HG03097 (cell line): Measurements from ENCODE around the gene RTBDN.

ENCODE experiments used
- ATAC-seq: cut with Tn5 transposase; IDR thresholded peaks from one replicate; pipeline ENCODE4 v1.9.1; 2021; ENCODE audit not compliant: unreplicated experiment, low FRiP score

Gene RTBDN

DNA sequence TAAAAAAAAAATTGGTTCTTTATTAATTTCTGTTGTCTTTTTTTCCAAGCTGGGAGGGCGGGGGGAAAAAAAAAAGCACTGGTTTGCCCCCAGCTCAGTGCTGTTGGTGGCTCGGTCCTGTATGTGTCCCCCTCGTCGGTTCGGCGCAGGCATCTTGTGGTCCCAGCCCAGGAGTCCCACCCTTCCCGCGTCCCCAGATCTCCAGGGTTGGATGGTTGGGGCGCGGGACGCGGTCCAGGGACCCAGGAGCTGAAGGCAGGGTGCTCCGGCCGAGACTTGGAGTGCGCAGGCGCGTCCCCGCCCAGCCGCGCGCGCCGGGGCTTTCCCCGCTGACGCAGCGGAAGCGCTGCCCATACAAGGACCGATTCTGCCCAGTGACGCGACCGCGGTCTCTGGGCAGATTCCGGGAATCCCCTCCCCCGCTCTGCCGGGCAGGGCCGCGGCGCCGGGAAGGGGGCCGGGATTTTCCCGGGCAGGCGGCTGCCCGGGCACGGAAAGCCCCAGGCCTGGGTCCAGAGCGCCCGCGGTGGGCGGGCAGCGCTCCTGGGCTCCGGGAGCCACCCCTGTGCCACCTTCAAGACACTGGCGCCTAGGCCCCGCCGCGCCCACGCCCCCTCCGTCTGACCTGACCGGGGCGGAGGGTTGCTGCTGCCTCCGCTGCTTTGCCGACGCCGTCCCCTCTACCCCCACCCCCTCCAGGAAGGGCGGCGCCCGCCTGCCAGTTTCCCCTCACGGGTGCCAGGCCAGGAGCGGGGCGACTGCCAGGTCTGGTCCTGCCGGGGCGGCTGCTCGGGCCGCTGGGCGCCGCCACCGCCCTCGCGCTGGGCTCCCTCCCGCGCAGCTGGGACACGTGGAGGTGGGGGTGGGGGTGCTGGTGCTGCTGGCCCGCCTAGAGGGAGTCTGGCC lies 40.8 kb downstream of the RTBDN start:
- peak; percentile 33 for ATAC-seq

DNA sequence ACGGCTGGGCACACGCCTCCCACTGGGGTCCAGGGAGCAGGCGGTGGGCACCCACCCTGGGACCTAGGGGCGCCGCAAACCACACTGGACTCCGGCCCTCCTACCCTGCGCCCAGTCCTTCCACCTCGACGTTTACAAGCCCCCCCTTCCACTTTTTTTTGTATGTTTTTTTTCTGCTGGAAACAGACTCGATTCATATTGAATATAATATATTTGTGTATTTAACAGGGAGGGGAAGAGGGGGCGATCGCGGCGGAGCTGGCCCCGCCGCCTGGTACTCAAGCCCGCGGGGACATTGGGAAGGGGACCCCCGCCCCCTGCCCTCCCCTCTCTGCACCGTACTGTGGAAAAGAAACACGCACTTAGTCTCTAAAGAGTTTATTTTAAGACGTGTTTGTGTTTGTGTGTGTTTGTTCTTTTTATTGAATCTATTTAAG lies 41.5 kb downstream of the RTBDN start:
- no peak for ATAC-seq

DNA sequence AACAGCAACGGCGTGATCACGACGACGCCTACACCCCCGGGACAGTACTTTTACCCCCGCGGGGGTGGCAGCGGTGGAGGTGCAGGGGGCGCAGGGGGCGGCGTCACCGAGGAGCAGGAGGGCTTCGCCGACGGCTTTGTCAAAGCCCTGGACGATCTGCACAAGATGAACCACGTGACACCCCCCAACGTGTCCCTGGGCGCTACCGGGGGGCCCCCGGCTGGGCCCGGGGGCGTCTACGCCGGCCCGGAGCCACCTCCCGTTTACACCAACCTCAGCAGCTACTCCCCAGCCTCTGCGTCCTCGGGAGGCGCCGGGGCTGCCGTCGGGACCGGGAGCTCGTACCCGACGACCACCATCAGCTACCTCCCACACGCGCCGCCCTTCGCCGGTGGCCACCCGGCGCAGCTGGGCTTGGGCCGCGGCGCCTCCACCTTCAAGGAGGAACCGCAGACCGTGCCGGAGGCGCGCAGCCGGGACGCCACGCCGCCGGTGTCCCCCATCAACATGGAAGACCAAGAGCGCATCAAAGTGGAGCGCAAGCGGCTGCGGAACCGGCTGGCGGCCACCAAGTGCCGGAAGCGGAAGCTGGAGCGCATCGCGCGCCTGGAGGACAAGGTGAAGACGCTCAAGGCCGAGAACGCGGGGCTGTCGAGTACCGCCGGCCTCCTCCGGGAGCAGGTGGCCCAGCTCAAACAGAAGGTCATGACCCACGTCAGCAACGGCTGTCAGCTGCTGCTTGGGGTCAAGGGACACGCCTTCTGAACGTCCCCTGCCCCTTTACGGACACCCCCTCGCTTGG lies 42.1 kb downstream of the RTBDN start:
- no peak for ATAC-seq

DNA sequence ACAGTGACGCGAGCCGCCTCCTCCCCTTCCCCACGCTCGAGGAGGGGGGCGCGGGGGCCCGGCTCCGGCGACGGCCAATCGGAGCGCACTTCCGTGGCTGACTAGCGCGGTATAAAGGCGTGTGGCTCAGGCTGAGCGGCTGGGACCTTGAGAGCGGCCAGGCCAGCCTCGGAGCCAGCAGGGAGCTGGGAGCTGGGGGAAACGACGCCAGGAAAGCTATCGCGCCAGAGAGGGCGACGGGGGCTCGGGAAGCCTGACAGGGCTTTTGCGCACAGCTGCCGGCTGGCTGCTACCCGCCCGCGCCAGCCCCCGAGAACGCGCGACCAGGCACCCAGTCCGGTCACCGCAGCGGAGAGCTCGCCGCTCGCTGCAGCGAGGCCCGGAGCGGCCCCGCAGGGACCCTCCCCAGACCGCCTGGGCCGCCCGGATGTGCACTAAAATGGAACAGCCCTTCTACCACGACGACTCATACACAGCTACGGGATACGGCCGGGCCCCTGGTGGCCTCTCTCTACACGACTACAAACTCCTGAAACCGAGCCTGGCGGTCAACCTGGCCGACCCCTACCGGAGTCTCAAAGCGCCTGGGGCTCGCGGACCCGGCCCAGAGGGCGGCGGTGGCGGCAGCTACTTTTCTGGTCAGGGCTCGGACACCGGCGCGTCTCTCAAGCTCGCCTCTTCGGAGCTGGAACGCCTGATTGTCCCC lies 42.9 kb downstream of the RTBDN start, which contains the start of gene JUNB:
Gene JUNB (plus strand): TSS at position 142 of the 706 bp plus-strand sequence. CDS start 286 bp downstream, at position 428.
- peak; percentile 32 for ATAC-seq

DNA sequence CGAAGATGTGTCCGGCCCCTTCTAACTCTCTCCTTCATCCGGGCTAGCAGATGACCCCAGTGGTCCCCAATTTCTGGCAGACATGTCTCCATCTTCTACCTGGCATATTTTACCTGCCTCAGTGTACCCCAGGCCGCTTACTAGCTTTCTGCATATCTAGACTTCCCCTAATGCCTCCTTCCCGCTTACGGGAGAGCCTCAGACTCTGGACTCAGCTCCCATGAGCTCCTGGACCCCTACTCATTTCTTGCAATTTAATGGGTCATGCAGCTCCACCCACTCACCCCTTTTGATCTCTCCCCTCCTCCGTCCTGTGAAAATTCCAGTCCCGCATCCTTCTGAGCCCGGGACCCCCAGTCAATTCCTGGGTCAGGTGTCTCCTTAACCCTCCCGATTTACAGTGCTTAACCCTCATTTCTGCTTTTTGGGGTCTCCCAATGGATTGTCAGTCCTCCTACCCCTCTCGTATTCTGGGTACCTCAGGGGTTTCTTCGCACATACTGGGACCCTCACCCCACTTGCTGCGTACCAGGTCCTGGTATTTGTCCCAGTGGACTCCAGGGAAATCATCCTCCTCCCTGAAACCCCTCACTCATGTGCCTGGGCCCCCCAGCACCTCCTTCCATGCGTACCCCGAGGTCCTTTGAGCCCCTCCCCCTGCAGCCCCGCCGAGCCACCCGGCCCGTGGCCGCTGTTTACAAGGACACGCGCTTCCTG lies 43.6 kb downstream of the RTBDN start:
- ATAC-seq = no peak

DNA sequence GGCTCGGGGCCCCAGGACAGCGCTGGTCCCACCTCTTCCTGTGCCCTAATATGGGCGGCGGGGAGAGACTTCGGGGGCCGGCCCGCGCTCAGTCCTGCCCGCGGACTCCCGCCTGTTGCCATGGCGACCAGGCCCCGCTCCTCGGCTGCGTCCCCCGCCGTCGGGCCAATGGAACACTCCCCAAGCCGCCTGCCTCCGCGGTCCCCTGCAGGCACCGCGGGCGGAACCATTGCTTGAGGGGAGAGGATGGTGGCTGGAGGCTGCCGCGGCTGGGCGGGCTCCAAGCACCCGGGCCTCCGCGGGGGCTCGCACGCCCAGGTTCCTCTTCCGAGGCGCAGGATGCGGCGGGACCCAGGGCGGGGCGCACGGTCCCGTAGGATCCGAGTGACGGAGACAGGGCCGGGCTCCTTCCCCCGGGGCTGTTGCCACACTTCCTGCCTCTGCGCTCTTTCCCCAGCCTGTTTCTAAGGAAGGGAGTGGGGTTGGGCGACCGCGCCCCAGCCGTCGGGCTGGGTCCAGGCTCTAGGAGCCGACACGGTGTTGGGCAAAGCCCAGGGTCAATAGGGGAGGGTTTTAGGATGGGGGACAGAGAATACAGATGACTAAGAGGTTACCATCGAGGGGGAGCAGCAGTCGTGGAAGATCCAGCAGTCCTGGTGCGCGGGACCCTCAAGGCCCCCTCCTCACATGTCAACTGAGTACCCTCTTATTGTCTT lies 44.3 kb downstream of the RTBDN start:
- ATAC-seq = peak; percentile 29

DNA sequence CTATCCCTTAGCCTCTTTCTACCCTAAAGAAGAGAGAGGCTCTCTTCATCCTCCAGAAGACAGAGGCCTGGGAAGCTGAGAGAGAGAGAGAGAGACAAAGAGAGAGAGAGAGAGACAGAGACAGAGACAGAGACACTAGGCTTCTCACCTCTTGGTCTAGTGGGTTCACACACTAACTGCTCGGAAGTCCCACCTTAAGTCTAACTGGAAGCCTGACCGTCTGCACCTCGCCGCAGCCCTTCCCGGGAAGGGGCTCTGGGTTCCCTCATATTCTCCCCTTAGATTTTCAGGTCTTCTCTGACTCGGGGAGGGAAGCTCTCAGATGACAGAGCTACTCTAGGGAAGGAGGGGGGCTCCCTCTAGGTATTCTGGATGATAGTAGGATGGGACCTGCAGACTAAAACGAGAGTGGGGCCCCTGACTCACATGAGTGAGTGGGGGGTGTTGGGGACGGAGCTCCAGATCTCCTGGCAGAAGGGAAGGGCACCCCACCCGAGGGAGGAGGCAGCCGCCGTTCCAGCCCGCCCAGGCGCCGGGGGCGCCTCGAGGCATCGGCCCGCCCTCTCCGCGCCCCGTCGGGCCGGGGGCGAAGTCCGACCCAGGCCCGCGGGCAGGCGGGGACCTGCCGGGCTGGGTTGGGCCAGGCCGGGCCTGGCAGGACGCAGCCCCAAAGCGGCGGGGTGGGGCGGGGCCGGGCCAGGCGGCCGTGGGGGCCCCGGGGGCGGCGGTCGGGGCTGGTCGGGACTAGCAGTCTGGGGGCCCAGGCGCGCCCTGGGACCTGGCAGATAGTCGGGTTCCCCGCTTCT lies 45.1 kb downstream of the RTBDN start:
- no peak for ATAC-seq

DNA sequence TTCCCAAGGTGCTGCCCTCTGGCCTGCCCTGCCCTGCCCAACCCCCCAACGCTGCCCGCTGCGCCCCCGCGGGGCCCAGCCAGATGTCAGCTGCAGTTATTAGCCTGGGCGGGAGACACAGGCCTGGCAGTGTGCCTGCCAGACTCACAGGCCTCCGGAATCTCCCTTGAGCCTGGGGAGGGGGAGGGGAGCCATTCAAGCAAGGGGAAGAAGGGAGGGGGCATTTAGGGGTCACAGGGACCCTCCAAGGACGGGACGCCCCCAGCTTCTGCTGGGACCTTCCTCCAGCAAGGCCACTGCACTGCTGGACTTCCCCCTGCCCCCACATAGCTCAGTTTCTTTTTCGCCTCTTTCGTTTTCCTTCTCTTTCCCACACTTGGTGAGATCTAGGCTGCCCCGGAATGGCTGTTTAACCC lies 45.7 kb downstream of the RTBDN start:
- no peak for ATAC-seq

DNA sequence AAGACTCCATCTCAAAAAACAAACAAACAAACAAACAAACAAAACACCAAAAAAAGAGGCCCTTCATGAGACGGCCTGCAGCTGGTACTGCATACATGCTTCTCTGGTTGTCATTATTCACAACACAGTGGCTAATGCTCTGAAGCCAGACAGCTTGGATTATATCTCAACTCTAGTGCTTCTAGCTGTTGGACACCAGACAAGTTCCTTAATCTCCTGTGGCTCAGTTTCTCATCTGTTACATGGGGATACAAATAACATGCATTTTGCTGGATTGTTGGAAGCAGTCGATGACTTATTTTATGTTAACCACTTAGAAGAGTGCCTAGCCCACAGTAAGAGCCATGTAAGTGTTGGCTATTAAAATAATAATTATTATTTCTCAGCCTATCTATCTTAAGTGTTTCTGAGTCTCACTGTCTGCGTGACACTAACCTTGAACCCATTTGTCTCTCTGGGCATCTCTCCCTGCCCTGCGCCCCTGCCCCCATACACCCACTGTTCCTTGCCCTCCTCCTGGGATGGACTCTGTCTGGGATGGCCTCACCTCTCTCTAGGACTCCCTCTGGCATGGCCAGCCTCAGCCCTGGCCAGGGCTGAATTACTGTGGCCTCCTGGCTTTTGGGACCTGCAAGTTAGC lies 46.2 kb downstream of the RTBDN start:
- ATAC-seq = no peak

DNA sequence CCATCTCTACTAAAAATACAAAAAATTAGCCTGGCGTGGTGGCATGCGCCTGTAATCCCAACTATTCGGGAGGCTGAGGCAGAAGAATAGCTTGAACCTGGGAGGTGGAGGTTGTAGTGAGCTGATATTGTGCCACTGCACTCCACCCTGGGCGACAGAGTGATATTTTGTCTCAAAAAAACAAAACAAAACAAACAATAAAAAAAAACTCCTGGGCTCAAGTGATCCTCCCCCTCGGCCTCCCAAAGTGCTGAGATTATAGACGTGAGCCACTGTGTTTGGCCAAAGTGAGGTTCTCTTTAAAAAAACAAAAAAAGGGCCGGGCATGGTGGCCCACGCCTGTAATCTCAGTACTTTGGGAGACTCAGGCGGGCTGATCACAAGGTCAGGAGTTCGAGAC lies 46.9 kb downstream of the RTBDN start:
- no peak for ATAC-seq

DNA sequence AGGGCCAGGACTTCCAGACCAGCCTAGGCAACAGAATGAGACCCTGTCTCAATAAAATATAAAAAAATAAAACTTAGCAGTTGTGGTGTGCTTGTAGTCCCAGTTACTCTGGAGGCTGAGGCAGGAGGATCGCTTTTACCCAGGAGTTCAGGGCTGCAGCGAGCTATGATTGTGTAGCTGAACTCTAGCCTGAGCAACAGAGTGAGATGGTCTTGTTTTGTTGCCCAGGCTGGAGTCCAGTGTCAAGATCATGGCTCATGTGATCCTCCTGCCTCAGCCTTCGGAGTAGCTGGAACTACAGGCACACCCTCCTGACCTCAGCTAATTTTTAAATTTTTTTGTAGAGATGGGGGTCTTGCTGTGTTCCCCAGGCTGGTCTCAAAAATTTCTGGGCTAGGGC lies 47.4 kb downstream of the RTBDN start:
- ATAC-seq = no peak

DNA sequence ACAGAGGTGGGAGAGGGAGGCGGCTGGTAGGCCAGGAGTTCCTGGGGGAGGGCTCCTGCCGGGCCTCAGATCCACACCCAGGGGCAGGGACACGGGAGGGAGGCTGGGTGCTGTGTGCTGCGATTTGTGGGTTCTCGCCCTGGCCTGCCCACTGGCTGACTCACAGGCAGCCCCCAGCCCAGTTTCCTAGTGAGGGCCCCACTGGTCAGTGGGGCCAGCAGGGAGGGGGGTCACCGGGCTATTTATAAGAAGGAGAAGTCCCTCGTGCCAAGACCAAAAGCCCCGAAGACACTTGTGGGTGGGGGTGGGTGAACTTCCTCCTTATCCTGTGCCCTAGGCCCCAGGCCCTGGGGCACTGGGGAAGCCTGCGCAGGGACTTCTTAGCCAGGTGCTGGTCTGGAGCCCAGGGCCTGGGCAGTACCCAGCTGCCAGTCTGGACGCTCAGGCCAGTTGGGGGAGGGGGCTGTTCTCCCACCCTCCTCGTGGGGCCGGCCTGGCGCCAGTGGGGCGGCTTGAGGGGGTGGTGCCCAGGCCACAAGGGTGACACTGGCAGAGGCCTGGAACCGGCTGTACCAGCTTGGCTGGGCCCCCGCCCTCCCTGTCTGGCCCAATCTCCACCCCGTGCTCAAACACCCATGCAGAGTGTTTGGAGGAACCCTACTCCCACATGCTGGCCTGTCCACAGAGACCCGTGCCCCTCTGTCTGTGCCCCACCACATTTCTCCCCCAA lies 48.1 kb downstream of the RTBDN start:
- no peak for ATAC-seq

DNA sequence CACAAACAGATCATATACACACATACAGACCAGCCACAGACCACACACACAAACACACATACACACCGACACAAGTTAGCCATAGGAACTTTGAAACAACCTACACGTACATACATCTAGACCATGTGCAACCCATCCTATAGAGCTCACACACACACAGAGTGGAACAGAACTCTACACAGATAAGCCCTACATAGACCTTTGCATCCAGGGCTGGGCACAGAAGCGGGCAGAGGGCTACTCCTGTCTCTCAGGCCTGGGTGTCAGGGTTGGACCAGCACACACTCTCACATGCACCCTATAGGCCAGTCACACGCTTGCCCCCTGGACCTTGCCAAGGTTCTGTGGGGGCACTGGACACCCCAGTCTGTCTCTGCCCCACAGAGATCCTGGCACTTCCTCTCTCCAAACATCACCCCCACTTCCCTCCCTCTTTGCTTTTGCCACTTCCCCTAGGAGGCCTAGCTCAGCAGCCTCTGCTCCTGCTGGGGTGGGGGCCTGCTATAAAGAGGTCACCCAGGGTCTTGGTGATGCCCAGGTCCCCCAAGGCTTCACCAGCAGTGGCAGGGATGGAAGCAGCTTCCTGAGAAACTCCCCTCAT lies 48.8 kb downstream of the RTBDN start:
- ATAC-seq = no peak

DNA sequence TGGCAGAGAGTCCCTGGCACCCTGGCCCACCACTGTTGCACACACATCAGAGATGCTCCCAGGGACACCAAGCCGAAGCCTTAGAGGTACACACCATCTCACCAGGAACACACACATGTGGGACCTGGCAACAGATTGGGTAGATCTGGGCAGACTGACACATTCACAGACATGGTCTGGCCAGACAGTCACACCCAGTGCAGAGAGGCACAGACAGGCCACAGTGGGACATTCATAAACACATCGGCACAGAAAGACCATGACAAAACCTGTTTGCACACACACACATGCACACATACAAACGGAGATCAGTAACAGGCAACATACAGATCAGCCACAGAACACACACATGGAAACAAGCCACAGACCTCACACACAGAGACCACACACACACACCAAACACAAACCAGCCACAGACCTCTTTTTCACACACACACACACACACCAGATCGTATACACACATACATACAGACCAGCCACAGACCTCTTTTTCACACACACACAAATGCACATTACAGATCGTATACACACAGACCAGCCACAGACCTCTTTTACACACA lies 49.4 kb downstream of the RTBDN start:
- no peak for ATAC-seq

DNA sequence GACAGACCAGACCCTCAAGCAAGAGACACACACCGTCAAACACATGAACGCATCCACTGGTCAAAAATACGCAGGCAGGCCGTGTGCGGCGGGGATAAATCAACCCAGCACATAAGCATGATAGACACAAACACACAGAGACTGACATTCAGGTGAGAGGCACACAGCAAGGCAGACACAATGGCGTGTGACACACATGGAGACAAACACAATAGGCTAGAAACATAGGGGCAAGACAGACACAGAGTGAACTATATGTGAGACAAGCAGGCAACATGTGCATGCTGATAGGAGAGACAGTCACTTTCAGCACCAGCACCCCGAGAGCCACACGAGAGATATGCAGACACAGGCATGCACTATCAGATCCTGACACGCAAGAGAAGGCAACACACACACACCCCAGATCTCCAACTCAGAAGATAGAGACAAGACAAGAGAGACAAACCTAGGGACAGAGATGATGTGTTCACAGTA lies 49.9 kb downstream of the RTBDN start:
- no peak for ATAC-seq

DNA sequence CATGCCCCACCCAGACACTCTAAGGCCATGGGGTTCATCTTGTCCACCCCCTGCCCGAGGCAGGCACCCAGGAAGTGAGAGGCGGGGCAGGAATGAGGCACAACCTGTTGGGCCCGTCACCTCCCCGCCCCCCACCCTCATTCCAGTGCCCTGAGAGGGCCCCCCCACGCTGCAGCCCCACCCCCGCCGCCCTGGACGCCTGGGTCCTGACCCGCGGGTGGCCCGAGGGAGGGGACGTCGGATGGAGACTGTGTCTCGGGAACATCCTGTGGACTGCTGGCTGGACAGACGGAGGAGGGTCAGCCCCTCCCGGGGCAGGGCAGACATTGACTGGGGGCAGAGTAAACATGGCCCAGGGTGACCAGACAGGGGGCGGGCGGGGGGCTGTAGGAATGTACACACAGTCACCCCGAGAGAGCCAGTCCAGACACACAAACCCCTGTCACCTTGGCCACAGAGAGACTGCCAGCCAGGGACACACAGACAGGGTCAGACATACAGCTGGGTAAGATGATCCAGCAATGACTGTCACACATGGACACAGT lies 50.5 kb downstream of the RTBDN start:
- ATAC-seq = no peak
